H1 (cell line): ENCODE measurements around the gene SERHL2. TPM values are rescaled to one million over a fixed set of nuclear protein-coding genes. Genes with fewer than 3 reads are reported as not detected.

ENCODE experiments used
- CTCF ChIA-PET: fragments of 300-600 bp; sonication (Branson Sonifier 250); formaldehyde crosslinking; loops from one replicate; lab custom pipeline; 2021; ENCODE audit not compliant: partially characterized antibody; lab: Charles Lee
- POLR2A ChIA-PET: fragments of 300-600 bp; sonication (Branson Sonifier 250); formaldehyde crosslinking; loops from one replicate; lab custom pipeline; 2021; ENCODE audit warnings: inconsistent platforms; ENCODE audit not compliant: partially characterized antibody; lab: Charles Lee
- DNase-seq, 2 experiments: peaks; one replicate each; pipeline versions ENCODE4 v3.0.0 to v3.0.0-alpha.2; 2010 to 2022; ENCODE audit warnings: low spot score in 2 of 2, low read depth in 1 of 2, mixed read lengths in 1 of 2
- FAIRE-seq: peaks from 2 replicates; lab custom pipeline; 2011; peaks lifted over from hg19 to GRCh38; lab: Jason Lieb, UNC
- H2AFZ ChIP-seq: 2 replicates; pipeline ENCODE4 v1.8.1; 2012; ENCODE audit warnings: low read length, inconsistent platforms
- H2AK5ac ChIP-seq: 2 replicates; pipeline ENCODE4 v1.6.1; 2013; ENCODE audit warnings: low read depth, low read length
- H2BK120ac ChIP-seq: replicated peaks from 2 replicates; pipeline ENCODE3; 2013; ENCODE audit warnings: low read depth, low read length, inconsistent platforms
- H2BK12ac ChIP-seq: 2 replicates; pipeline ENCODE4 v1.6.1; 2013; ENCODE audit warnings: low read depth, low read length
- H2BK15ac ChIP-seq: 2 replicates; pipeline ENCODE4 v1.6.1; 2013; ENCODE audit warnings: low read length
- H2BK20ac ChIP-seq: 2 replicates; pipeline ENCODE4 v1.6.1; 2013; ENCODE audit warnings: low read length
- H2BK5ac ChIP-seq: 2 replicates; pipeline ENCODE4 v1.6.1; 2013; ENCODE audit warnings: low read depth, low read length
- H3K14ac ChIP-seq: 2 replicates; pipeline ENCODE4 v1.6.1; 2013; ENCODE audit warnings: inconsistent platforms; ENCODE audit not compliant: insufficient read length
- H3K18ac ChIP-seq: 2 replicates; pipeline ENCODE4 v1.6.1; 2013; ENCODE audit warnings: low read length; ENCODE audit errors: extremely low read depth
- H3K23ac ChIP-seq: 2 replicates; pipeline ENCODE4 v1.6.1; 2013; ENCODE audit warnings: inconsistent platforms; ENCODE audit not compliant: insufficient read length
- H3K23me2 ChIP-seq: 2 replicates; pipeline ENCODE4 v1.6.1; 2013; ENCODE audit warnings: low read depth, low read length
- H3K27ac ChIP-seq: 2 replicates; pipeline ENCODE4 v1.6.1; 2011; ENCODE audit warnings: low read depth, low read length, inconsistent platforms
- H3K27me3 ChIP-seq, 4 experiments: replicated peaks in 1 of 4; 1 replicate in 1 of 4; 2 replicates in 3 of 4; pipeline versions ENCODE4 v1.6.1 to v1.8.1; 2011 to 2013; ENCODE audit warnings: low read length in 3 of 4, mild to moderate bottlenecking in 3 of 4, inconsistent platforms in 2 of 4, mixed read lengths in 2 of 4, moderate library complexity in 1 of 4; ENCODE audit not compliant: control insufficient read depth in 3 of 4, insufficient read depth in 3 of 4; ENCODE audit errors: extremely low read depth in 1 of 4
- H3K36me3 ChIP-seq, 4 experiments: 2 replicates each; pipeline versions ENCODE4 v1.6.1 to v1.8.1; 2011 to 2013; ENCODE audit warnings: mild to moderate bottlenecking in 4 of 4, low read length in 3 of 4, moderate library complexity in 2 of 4, control low read depth in 1 of 4, inconsistent platforms in 1 of 4; ENCODE audit not compliant: insufficient read depth in 4 of 4, control insufficient read depth in 2 of 4
- H3K4ac ChIP-seq: replicated peaks from 2 replicates; pipeline ENCODE3; 2013; ENCODE audit warnings: low read length, low read depth, mixed read lengths, inconsistent platforms; ENCODE audit not compliant: insufficient read length
- H3K4me1 ChIP-seq, 4 experiments: replicated peaks in 1 of 4; 1 replicate in 1 of 4; 2 replicates in 3 of 4; pipeline versions ENCODE4 v1.6.1 to v1.8.1; 2011 to 2013; ENCODE audit warnings: low read length in 3 of 4, inconsistent platforms in 2 of 4, mixed read lengths in 1 of 4; ENCODE audit not compliant: insufficient read depth in 4 of 4, control insufficient read depth in 3 of 4
- H3K4me2 ChIP-seq, 2 experiments: 2 replicates each; pipeline versions ENCODE4 v1.6.1 to v1.8.1; 2011 to 2013; ENCODE audit warnings: low read depth in 2 of 2, low read length in 2 of 2, control low read depth in 1 of 2, inconsistent platforms in 1 of 2, mild to moderate bottlenecking in 1 of 2; ENCODE audit not compliant: insufficient read depth in 1 of 2
- H3K4me3 ChIP-seq, 4 experiments: fragments of 200-600, 300-600 bp in 1 of 4; sonication (generic), shearing (Covaris generic), sonication (Bioruptor Twin) in 1 of 4; 2 replicates each; pipeline versions ENCODE4 v1.5.1 to v1.8.1; 2011 to 2016; ENCODE audit warnings: low read length in 4 of 4, low read depth in 3 of 4, control low read depth in 2 of 4, inconsistent platforms in 2 of 4, mild to moderate bottlenecking in 2 of 4, mixed read lengths in 1 of 4, moderate library complexity in 1 of 4; ENCODE audit not compliant: insufficient read depth in 2 of 4; ENCODE audit errors: extremely low read depth in 1 of 4
- H3K56ac ChIP-seq: replicated peaks from 2 replicates; pipeline ENCODE3; 2013; ENCODE audit warnings: low read depth, mild to moderate bottlenecking, mixed read lengths, low read length, inconsistent platforms; ENCODE audit not compliant: insufficient read length
- H3K79me1 ChIP-seq: 2 replicates; pipeline ENCODE4 v1.6.1; 2013; ENCODE audit warnings: low read depth, low read length, control low read depth
- H3K79me2 ChIP-seq, 2 experiments: 2 replicates each; pipeline versions ENCODE4 v1.6.1 to v1.8.1; 2012 to 2013; ENCODE audit warnings: low read length in 2 of 2, mild to moderate bottlenecking in 2 of 2, inconsistent platforms in 1 of 2; ENCODE audit not compliant: insufficient read depth in 2 of 2, control insufficient read depth in 1 of 2
- H3K9ac ChIP-seq, 4 experiments: replicated peaks in 1 of 4; 1 replicate in 1 of 4; 2 replicates in 3 of 4; pipeline versions ENCODE4 v1.6.1 to v1.8.1; 2011 to 2013; ENCODE audit warnings: low read depth in 3 of 4, low read length in 3 of 4, control low read depth in 2 of 4, mild to moderate bottlenecking in 2 of 4, moderate library complexity in 2 of 4, inconsistent platforms in 1 of 4; ENCODE audit errors: extremely low read depth in 1 of 4
- H3K9me3 ChIP-seq, 2 experiments: 2 replicates each; pipeline versions ENCODE4 v1.6.1 to v1.8.1; 2012 to 2013; ENCODE audit warnings: mild to moderate bottlenecking in 2 of 2, moderate library complexity in 2 of 2, control low read depth in 1 of 2, inconsistent platforms in 1 of 2, low read depth in 1 of 2, low read length in 1 of 2, mixed read lengths in 1 of 2; ENCODE audit not compliant: insufficient read depth in 2 of 2
- H4K20me1 ChIP-seq, 2 experiments: replicated peaks in 1 of 2; 2 replicates each; pipeline versions ENCODE3 to v1.8.1; 2011 to 2013; ENCODE audit warnings: inconsistent platforms in 2 of 2, low read length in 2 of 2, mild to moderate bottlenecking in 1 of 2; ENCODE audit not compliant: insufficient read depth in 2 of 2, control insufficient read depth in 1 of 2
- H4K5ac ChIP-seq: 2 replicates; pipeline ENCODE4 v1.6.1; 2013; ENCODE audit warnings: low read length, low read depth, mixed read lengths, inconsistent platforms; ENCODE audit not compliant: insufficient read length
- H4K8ac ChIP-seq: 2 replicates; pipeline ENCODE4 v1.8.0; 2013; ENCODE audit warnings: mild to moderate bottlenecking, moderate library complexity, low read length, inconsistent platforms; ENCODE audit not compliant: insufficient read depth; ENCODE audit errors: extremely low read depth
- H4K91ac ChIP-seq: replicated peaks from 2 replicates; pipeline ENCODE3; 2013; ENCODE audit warnings: low read length, mixed read lengths, inconsistent platforms; ENCODE audit not compliant: insufficient read length
- BRCA1 ChIP-seq: IDR thresholded peaks from 2 replicates; pipeline ENCODE4 v1.6.1; 2012; ENCODE audit warnings: low read depth, low read length, improper control_type of control experiment
- CBX8 ChIP-seq: fragments of 300-800, 300-1000 bp; sonication (generic); IDR thresholded peaks from 2 replicates; pipeline ENCODE4 v1.7.1; 2016; ENCODE audit warnings: low read depth, low read length, borderline replicate concordance
- EP300 ChIP-seq, 2 experiments: IDR thresholded peaks; 1 replicate in 1 of 2; 2 replicates in 1 of 2; pipeline ENCODE4 v1.6.1; 2011 to 2012; ENCODE audit warnings: low read depth in 2 of 2, low read length in 2 of 2, mild to moderate bottlenecking in 2 of 2, borderline replicate concordance in 1 of 2, inconsistent platforms in 1 of 2, moderate library complexity in 1 of 2
- JUND ChIP-seq: IDR thresholded peaks from 2 replicates; pipeline ENCODE4 v1.6.1; 2011; ENCODE audit warnings: mild to moderate bottlenecking, improper control_type of control experiment, low read length
- KDM1A ChIP-seq: fragments of 200-600, 300-600 bp; sonication (generic); IDR thresholded peaks from 2 replicates; pipeline ENCODE4 v1.7.1; 2016; ENCODE audit warnings: mild to moderate bottlenecking, low read length, borderline replicate concordance
- MAFK ChIP-seq: IDR thresholded peaks from 2 replicates; pipeline ENCODE4 v1.6.1; 2012; ENCODE audit warnings: low read depth, mild to moderate bottlenecking, improper control_type of control experiment, low read length
- POLR2A ChIP-seq, 2 experiments: IDR thresholded peaks; 1 replicate in 1 of 2; 2 replicates in 1 of 2; pipeline ENCODE4 v1.6.1; 2011; ENCODE audit warnings: low read depth in 2 of 2, low read length in 2 of 2, mild to moderate bottlenecking in 2 of 2; ENCODE audit errors: control extremely low read depth in 1 of 2
- RBBP5 ChIP-seq: IDR thresholded peaks from 2 replicates; pipeline ENCODE4 v1.7.1; 2012; ENCODE audit warnings: low read depth, mild to moderate bottlenecking, inconsistent platforms, low read length, moderate library complexity, borderline replicate concordance
- RFX5 ChIP-seq: IDR thresholded peaks from 2 replicates; pipeline ENCODE4 v1.6.1; 2011; ENCODE audit warnings: low read depth, low read length, improper control_type of control experiment, borderline replicate concordance
- SAP30 ChIP-seq: fragments of 300-600 bp; sonication (generic); IDR thresholded peaks from 2 replicates; pipeline ENCODE4 v1.7.1; 2012; ENCODE audit warnings: low read length, moderate library complexity, mild to moderate bottlenecking, inconsistent platforms; ENCODE audit not compliant: insufficient read depth, insufficient replicate concordance
- SP1 ChIP-seq: IDR thresholded peaks from 2 replicates; pipeline ENCODE4 v1.6.1; 2011; ENCODE audit warnings: low read depth, low read length
- TAF1 ChIP-seq: IDR thresholded peaks from 2 replicates; pipeline ENCODE4 v1.6.1; 2011; ENCODE audit warnings: mild to moderate bottlenecking, low read depth, low read length
- TCF12 ChIP-seq: IDR thresholded peaks from 2 replicates; pipeline ENCODE4 v1.6.1; 2011; ENCODE audit warnings: low read depth, mild to moderate bottlenecking, low read length
- YY1 ChIP-seq: IDR thresholded peaks from 2 replicates; pipeline ENCODE4 v1.6.1; 2011; ENCODE audit warnings: low read depth, mild to moderate bottlenecking, low read length
- WGBS, 2 experiments: shearing (Covaris generic) in 1 of 2; methylation state at CpG; one replicate each; pipeline versions ENCODE4 v1.1.6 to v1.1.7; 2013 to 2015; ENCODE audit warnings: low lambda C conversion rate in 2 of 2, mixed read lengths in 2 of 2, inconsistent platforms in 1 of 2, low coverage in 1 of 2, missing lambda C conversion rate in 1 of 2; ENCODE audit not compliant: insufficient replicate concordance in 2 of 2, insufficient coverage in 1 of 2, insufficient read length in 1 of 2; ENCODE audit errors: extremely low coverage in 1 of 2, missing lambda C conversion rate in 1 of 2; 5-methylcytosine and 5-hydroxymethylcytosine counted together
- polyA plus RNA-seq, 7 experiments: library from polyadenylated mRNA; depleted of rRNA in 3 of 7; stranded (reverse) in 5 of 7; unstranded in 2 of 7; fragments of >200 nt in 5 of 7; fragments of 200-250 nt in 2 of 7; gene quantifications; 1 replicate in 5 of 7; 2 replicates in 1 of 7; 4 replicates in 1 of 7; pipeline versions ENCODE4 v1.2.1 to v1.2.3, GENCODE V29; 2011 to 2013; ENCODE audit warnings: missing spikeins in 2 of 7, mixed read lengths in 2 of 7
- total RNA-seq: library from RNA; stranded (reverse); fragmentation: NEBNext Ultra II Directional; extraction: Animal tissue kit (Norgen Biotek cat#: 25700); gene quantifications from 2 replicates; pipeline ENCODE4 v1.2.1, GENCODE V29; 2021

SERHL2 gene
- total and polyA plus RNA-seq, 2 of the 8 experiments (the other 6 are each of a cell fraction or from before 2014, with no cell fraction given) = 0.91 TPM; not detected in 1

GRCh38 chr22:42528591-42529307 is 25.0 kb upstream of the SERHL2 start:
- Histone ChIP-seq H4K91ac (no peak overlapping the region), H3K23me2 (no peaks in the 10 kb centered on the region), H2AFZ (no peak overlapping the region), H2BK12ac (no peak overlapping the region), H2BK20ac (no peak overlapping the region), H2BK15ac (no peak overlapping the region), H3K18ac (no peak overlapping the region), H3K27me3 (no peaks in the 10 kb centered on the region), H3K79me1 (no peaks in the 10 kb centered on the region), H3K4me1 (no peaks in the 10 kb centered on the region), H3K36me3 (no peaks in the 10 kb centered on the region), H2AK5ac (no peak overlapping the region), H3K27ac (no peak overlapping the region), H3K14ac (no peak overlapping the region), H3K79me2 (no peaks in the 10 kb centered on the region), H4K8ac (no peak overlapping the region), H2BK120ac (no peak overlapping the region), H3K56ac (no peak overlapping the region), H3K4me2 (no peak overlapping the region), H3K23ac (no peak overlapping the region), H4K20me1 (no peaks in the 10 kb centered on the region), H3K9ac (no peak overlapping the region), H3K9me3 (no peaks in the 10 kb centered on the region), H4K5ac (no peak overlapping the region), H3K4me3 (no peak overlapping the region), H3K4ac (no peak overlapping the region), H2BK5ac (no peak overlapping the region)
- WGBS, 2 experiments = 91% methylated on average over 11 of the region's 11 CpGs; no CpG with 5 or more reads in 1 of the 2 experiments
- DNase-seq (no peak), FAIRE-seq (no peak)
- ChIA-PET POLR2A (no interaction called here), CTCF (no interaction called here)
- TF ChIP-seq CBX8 (no peak), JUND (no peak), BRCA1 (no peak), SP1 (no peak), POLR2A (IDR thresholded peaks at IDR 0.05; ENCODE audit: control extremely low read depth in 1 of 2, low read depth in 2 of 2, low read length in 2 of 2) (no peak), TAF1 (no peak), MAFK (no peak), YY1 (no peak), KDM1A (no peak), RFX5 (no peak), TCF12 (no peak), SAP30 (no peak), RBBP5 (no peak), EP300 (IDR thresholded peaks at IDR 0.05; ENCODE audit: borderline replicate concordance in 1 of 2, low read depth in 2 of 2, low read length in 2 of 2) (no peak)
